H9 (cell line): ENCODE results near the gene EPHA4. TPM values are rescaled to one million over a fixed set of nuclear protein-coding genes. Genes with fewer than 3 reads are reported as not detected.

Experiments
- DNase-seq: peaks from one replicate; pipeline ENCODE4 v3.0.0-alpha.2; 2017
- H2AFZ ChIP-seq: one replicate; pipeline ENCODE4 v1.6.1; 2013; ENCODE audit warnings: mild to moderate bottlenecking, low read length, control low read depth, moderate library complexity
- H2AK5ac ChIP-seq: 2 replicates; pipeline ENCODE4 v1.6.1; 2013; ENCODE audit warnings: low read length, control low read depth, mixed read lengths; ENCODE audit not compliant: insufficient read length
- H2BK120ac ChIP-seq: one replicate; pipeline ENCODE4 v1.6.1; 2013; ENCODE audit warnings: low read depth, mild to moderate bottlenecking, low read length, control low read depth, inconsistent platforms; ENCODE audit not compliant: poor library complexity, severe bottlenecking
- H2BK12ac ChIP-seq: 2 replicates; pipeline ENCODE4 v1.6.1; 2013; ENCODE audit warnings: low read length, control low read depth, mixed read lengths, low read depth; ENCODE audit not compliant: insufficient read length
- H2BK15ac ChIP-seq: 2 replicates; pipeline ENCODE4 v1.6.1; 2013; ENCODE audit warnings: low read depth, low read length, control low read depth
- H2BK20ac ChIP-seq: one replicate; pipeline ENCODE4 v1.6.1; 2013; ENCODE audit warnings: low read depth, mild to moderate bottlenecking, low read length, control low read depth, inconsistent platforms; ENCODE audit not compliant: poor library complexity, severe bottlenecking
- H2BK5ac ChIP-seq: 2 replicates; pipeline ENCODE4 v1.6.1; 2013; ENCODE audit warnings: low read length, control low read depth, mixed read lengths; ENCODE audit not compliant: insufficient read length
- H3K14ac ChIP-seq: 2 replicates; pipeline ENCODE4 v1.6.1; 2013; ENCODE audit warnings: low read length, control low read depth; ENCODE audit not compliant: insufficient read depth
- H3K18ac ChIP-seq: 2 replicates; pipeline ENCODE4 v1.6.1; 2013; ENCODE audit warnings: low read depth, mild to moderate bottlenecking, mixed read lengths, low read length, control low read depth; ENCODE audit not compliant: insufficient read length
- H3K23ac ChIP-seq: 2 replicates; pipeline ENCODE4 v1.6.1; 2013; ENCODE audit warnings: low read length, control low read depth, mixed read lengths, low read depth; ENCODE audit not compliant: insufficient read length
- H3K23me2 ChIP-seq: 2 replicates; pipeline ENCODE4 v1.6.1; 2013; ENCODE audit warnings: low read depth, mild to moderate bottlenecking, mixed read lengths, low read length, control low read depth; ENCODE audit not compliant: insufficient read length, poor library complexity, severe bottlenecking
- H3K27ac ChIP-seq: 2 replicates; pipeline ENCODE4 v1.5.1; 2013; ENCODE audit warnings: low read length, control low read depth, mixed read lengths, low read depth; ENCODE audit not compliant: insufficient read length
- H3K27me3 ChIP-seq: 2 replicates; pipeline ENCODE4 v1.6.1; 2013; ENCODE audit warnings: low read length, control low read depth, inconsistent platforms; ENCODE audit not compliant: insufficient read depth
- H3K4ac ChIP-seq: 2 replicates; pipeline ENCODE4 v1.6.1; 2013; ENCODE audit warnings: low read depth, mild to moderate bottlenecking, control low read depth, inconsistent platforms, low read length, moderate library complexity
- H3K4me1 ChIP-seq: 2 replicates; pipeline ENCODE4 v1.6.1; 2013; ENCODE audit warnings: low read length, control low read depth, inconsistent platforms; ENCODE audit not compliant: insufficient read depth
- H3K4me2 ChIP-seq: 2 replicates; pipeline ENCODE4 v1.6.1; 2013; ENCODE audit warnings: low read length, control low read depth, mixed read lengths; ENCODE audit not compliant: insufficient read length, insufficient read depth
- H3K56ac ChIP-seq: 2 replicates; pipeline ENCODE4 v1.6.1; 2013; ENCODE audit warnings: low read depth, mild to moderate bottlenecking, mixed read lengths, low read length, control low read depth; ENCODE audit not compliant: insufficient read length
- H3K79me1 ChIP-seq: 2 replicates; pipeline ENCODE4 v1.6.1; 2013; ENCODE audit warnings: low read depth, mild to moderate bottlenecking, moderate library complexity, low read length, control low read depth, inconsistent platforms; ENCODE audit not compliant: insufficient read depth, poor library complexity, severe bottlenecking
- H3K79me2 ChIP-seq: 2 replicates; pipeline ENCODE4 v1.6.1; 2013; ENCODE audit warnings: low read length, control low read depth, inconsistent platforms; ENCODE audit not compliant: insufficient read depth
- H3K9ac ChIP-seq: 2 replicates; pipeline ENCODE4 v1.6.1; 2013; ENCODE audit warnings: low read length, control low read depth, mixed read lengths; ENCODE audit not compliant: insufficient read length; ENCODE audit errors: extremely low read depth
- H3K9me3 ChIP-seq: one replicate; pipeline ENCODE4 v1.6.1; 2013; ENCODE audit warnings: low read depth, low read length, inconsistent platforms; ENCODE audit not compliant: control insufficient read depth
- H3T11ph ChIP-seq: one replicate; pipeline ENCODE4 v1.6.1; 2013; ENCODE audit warnings: mild to moderate bottlenecking, low read length, control low read depth, inconsistent platforms
- H4K20me1 ChIP-seq: one replicate; pipeline ENCODE4 v1.6.1; 2013; ENCODE audit not compliant: control insufficient read depth, insufficient read length, insufficient read depth
- H4K5ac ChIP-seq: 2 replicates; pipeline ENCODE4 v1.6.1; 2013; ENCODE audit warnings: low read depth, mild to moderate bottlenecking, mixed read lengths, low read length, control low read depth; ENCODE audit not compliant: insufficient read length
- H4K8ac ChIP-seq: replicated peaks from 2 replicates; pipeline ENCODE4 v1.6.1; 2013; ENCODE audit warnings: low read length, control low read depth, mixed read lengths, low read depth; ENCODE audit not compliant: insufficient read length
- H4K91ac ChIP-seq: 2 replicates; pipeline ENCODE4 v1.6.1; 2013; ENCODE audit warnings: low read depth, mild to moderate bottlenecking, moderate library complexity, mixed read lengths, low read length, control low read depth; ENCODE audit not compliant: insufficient read length
- H3K27ac Mint-ChIP-seq, 3 experiments: 2 replicates in 2 of 3; 3 replicates in 1 of 3; pipeline ENCODE4 v1.8.0; 2020 to 2021; ENCODE audit warnings: mixed read lengths in 3 of 3, mild to moderate bottlenecking in 1 of 3, moderate library complexity in 1 of 3
- H3K27me3 Mint-ChIP-seq: 2 replicates; pipeline ENCODE4 v1.8.0; 2021; ENCODE audit warnings: low read depth, mild to moderate bottlenecking, moderate library complexity, mixed read lengths
- H3K36me3 Mint-ChIP-seq, 3 experiments: 2 replicates in 2 of 3; 3 replicates in 1 of 3; pipeline ENCODE4 v1.8.0; 2020 to 2021; ENCODE audit warnings: low read depth in 3 of 3, mixed read lengths in 3 of 3; ENCODE audit not compliant: insufficient read depth in 1 of 3
- H3K4me1 Mint-ChIP-seq, 2 experiments: 2 replicates each; pipeline ENCODE4 v1.8.0; 2020; ENCODE audit warnings: mixed read lengths in 2 of 2
- H3K4me3 Mint-ChIP-seq, 2 experiments: 2 replicates in 1 of 2; 3 replicates in 1 of 2; pipeline ENCODE4 v1.8.0; 2020 to 2021; ENCODE audit warnings: mild to moderate bottlenecking in 2 of 2, mixed read lengths in 2 of 2, moderate library complexity in 1 of 2
- H3K9me3 Mint-ChIP-seq, 2 experiments: 2 replicates in 1 of 2; 3 replicates in 1 of 2; pipeline ENCODE4 v1.8.0; 2020; ENCODE audit warnings: mild to moderate bottlenecking in 2 of 2, mixed read lengths in 2 of 2, moderate library complexity in 1 of 2
- total RNA-seq: library from RNA; stranded (reverse); gene quantifications from 2 replicates; pipeline ENCODE4 v1.2.1, GENCODE V29; 2021
- TF ChIP-seq, protein P1 (sequence below): fragments of 200-600 bp; sonication (generic); conservative IDR thresholded peaks from 3 replicates; pipeline ENCODE4 v1.8.0; 2021; ENCODE audit warnings: antibody characterized with exemption, mild to moderate bottlenecking

Gene EPHA4
- total RNA-seq, 1 experiment from 2014 or later = 25.1 TPM

DNA sequence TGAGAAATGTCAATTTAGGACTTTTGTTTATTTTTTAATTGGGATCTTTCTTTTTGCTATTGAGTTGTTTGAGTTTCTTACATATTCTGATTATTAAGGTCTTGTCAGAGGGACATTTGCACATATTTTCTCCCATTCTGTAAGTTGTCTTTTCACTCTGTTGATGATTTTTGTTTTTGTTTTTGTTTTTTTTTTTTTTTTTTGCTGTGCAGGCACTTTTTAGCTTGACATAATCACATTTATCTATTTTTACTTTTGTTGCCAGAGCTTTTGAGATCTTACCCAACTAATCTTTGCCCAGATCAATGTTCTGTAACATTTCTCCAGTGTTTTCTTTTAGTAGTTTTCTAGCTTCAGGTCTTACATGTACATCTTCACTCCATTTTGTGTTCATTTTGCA, 166.6 kb downstream of the EPHA4 start:
- H3K27me3 ChIP-seq = no peaks in the 10 kb centered on the region
- H3T11ph ChIP-seq = no peak overlapping the region
- H3K4ac ChIP-seq = no peak overlapping the region
- no peak overlapping the region for H2AK5ac ChIP-seq
- H4K91ac ChIP-seq = no peak overlapping the region
- H3K23ac ChIP-seq = no peak overlapping the region
- no peaks in the 10 kb centered on the region for H3K79me1 ChIP-seq
- H3K9ac ChIP-seq = no peak overlapping the region
- Mint-ChIP-seq H3K27ac (no peak overlapping the region), H3K36me3 (peaks cover 0 to 3% (median 0%) of the 10 kb centered on the region in 3 experiments; a peak in 1 of 7 replicates), H3K4me3 (no peak overlapping the region), H3K27me3 (no peaks in the 10 kb centered on the region), H3K4me1 (no peaks in the 10 kb centered on the region), H3K9me3 (peaks cover 0 to 3% of the 10 kb centered on the region in 2 experiments; a peak in 1 of 5 replicates)
- no peaks in the 10 kb centered on the region for H3K23me2 ChIP-seq
- H3K14ac ChIP-seq = no peak overlapping the region
- no peak overlapping the region for H4K5ac ChIP-seq
- no peaks in the 10 kb centered on the region for H4K20me1 ChIP-seq
- H2BK5ac ChIP-seq = no peak overlapping the region
- TF ChIP-seq, protein P1, sequence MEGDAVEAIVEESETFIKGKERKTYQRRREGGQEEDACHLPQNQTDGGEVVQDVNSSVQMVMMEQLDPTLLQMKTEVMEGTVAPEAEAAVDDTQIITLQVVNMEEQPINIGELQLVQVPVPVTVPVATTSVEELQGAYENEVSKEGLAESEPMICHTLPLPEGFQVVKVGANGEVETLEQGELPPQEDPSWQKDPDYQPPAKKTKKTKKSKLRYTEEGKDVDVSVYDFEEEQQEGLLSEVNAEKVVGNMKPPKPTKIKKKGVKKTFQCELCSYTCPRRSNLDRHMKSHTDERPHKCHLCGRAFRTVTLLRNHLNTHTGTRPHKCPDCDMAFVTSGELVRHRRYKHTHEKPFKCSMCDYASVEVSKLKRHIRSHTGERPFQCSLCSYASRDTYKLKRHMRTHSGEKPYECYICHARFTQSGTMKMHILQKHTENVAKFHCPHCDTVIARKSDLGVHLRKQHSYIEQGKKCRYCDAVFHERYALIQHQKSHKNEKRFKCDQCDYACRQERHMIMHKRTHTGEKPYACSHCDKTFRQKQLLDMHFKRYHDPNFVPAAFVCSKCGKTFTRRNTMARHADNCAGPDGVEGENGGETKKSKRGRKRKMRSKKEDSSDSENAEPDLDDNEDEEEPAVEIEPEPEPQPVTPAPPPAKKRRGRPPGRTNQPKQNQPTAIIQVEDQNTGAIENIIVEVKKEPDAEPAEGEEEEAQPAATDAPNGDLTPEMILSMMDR = no peak
- H3K4me1 ChIP-seq = no peaks in the 10 kb centered on the region
- no peak overlapping the region for H4K8ac ChIP-seq
- no peak for DNase-seq
- H3K56ac ChIP-seq = no peak overlapping the region
- H3K79me2 ChIP-seq = no peaks in the 10 kb centered on the region
- no peak overlapping the region for H2AFZ ChIP-seq
- no peak overlapping the region for H3K4me2 ChIP-seq
- H3K9me3 ChIP-seq = no peaks in the 10 kb centered on the region
- no peak overlapping the region for H3K27ac ChIP-seq
- no peak overlapping the region for H2BK12ac ChIP-seq
- no peak overlapping the region for H2BK120ac ChIP-seq
- H2BK15ac ChIP-seq = no peak overlapping the region
- no peak overlapping the region for H3K18ac ChIP-seq
- no peak overlapping the region for H2BK20ac ChIP-seq
